ENCODE measurements around the gene ARHGAP9.

ARHGAP9 gene

DNA sequence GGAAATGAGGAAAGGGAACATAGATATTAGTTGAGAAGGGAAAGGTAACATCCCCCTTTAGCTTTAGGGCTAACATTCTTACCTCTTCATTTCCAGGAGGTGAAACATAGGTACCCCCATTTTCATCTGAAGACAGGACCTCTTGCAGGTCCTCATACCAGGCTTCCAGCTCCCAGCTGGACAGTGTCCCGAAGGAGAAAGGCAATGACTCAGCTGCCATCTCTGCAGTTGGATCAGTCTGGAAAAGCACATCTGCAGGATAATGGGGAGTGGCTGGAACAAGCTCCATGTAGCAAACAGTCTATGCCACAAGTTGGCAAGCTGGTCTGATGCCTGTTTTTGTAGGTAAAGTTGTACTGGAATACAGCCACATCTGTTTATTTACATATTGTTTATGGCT lies 37.5 kb upstream of the ARHGAP9 start:
- H3K36me3 ChIP-seq (ENCODE audit: insufficient read depth, low read length): peaks cover 59% of the 10 kb centered on the region

DNA sequence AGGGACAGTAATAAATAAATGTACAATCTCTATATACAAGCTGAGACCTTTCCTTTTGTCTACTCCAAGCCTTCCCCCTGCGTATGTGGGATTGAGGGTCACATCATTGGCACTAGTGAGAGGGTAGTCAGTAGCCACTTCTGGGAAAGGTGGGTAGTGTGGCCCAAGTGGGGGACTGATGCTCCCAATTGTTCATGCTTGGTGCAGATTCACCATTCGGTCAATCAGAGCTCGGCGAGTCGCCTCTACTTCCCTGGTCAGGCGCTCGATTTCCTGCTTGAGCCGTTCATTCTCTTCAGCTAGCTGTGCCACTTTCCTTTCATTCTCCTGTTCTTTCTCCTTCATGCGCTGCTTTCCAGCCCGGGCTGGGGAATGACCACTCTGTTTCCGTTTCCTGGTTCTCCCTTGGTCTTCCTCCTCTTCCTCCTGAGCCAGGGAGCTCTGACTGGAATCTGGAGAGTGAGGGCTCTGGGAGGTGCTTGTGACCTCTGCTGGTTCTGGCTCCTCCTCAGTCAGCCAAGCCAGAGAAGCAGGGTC lies 37.0 kb upstream of the ARHGAP9 start:
- Histone ChIP-seq H3K36me3 (ENCODE audit: insufficient read depth, low read length) (peaks cover 64% of the 10 kb centered on the region), H3K9ac (ENCODE audit: low read depth, low read length, poor library complexity, severe bottlenecking) (no peak overlapping the region), H2AFZ (ENCODE audit: low read length) (no peak overlapping the region), H3K79me2 (ENCODE audit: insufficient read depth, low read length) (peaks cover 31% of the 10 kb centered on the region), H3K4me2 (ENCODE audit: low read depth, low read length, poor library complexity, severe bottlenecking) (no peak overlapping the region), H4K20me1 (ENCODE audit: insufficient read depth, low read length, poor library complexity, severe bottlenecking) (peaks cover 35% of the 10 kb centered on the region), H3K9me3 (ENCODE audit: insufficient read depth, low read depth, low read length) (no peaks in the 10 kb centered on the region), H3F3A (ENCODE audit: low read depth) (peaks cover 8% of the 10 kb centered on the region), H3K9me2 (replicated peaks; ENCODE audit: low read depth, low read length) (no peaks in the 10 kb centered on the region), H3K27me3 (ENCODE audit: insufficient read depth, low read length, poor library complexity, severe bottlenecking) (no peaks in the 10 kb centered on the region), H3K4me3 (ENCODE audit: low read length, poor library complexity, severe bottlenecking) (no peak overlapping the region), H3K4me1 (ENCODE audit: insufficient read depth, low read length, poor library complexity, severe bottlenecking) (peaks cover 24% of the 10 kb centered on the region)
- TF ChIP-seq, protein P1, sequence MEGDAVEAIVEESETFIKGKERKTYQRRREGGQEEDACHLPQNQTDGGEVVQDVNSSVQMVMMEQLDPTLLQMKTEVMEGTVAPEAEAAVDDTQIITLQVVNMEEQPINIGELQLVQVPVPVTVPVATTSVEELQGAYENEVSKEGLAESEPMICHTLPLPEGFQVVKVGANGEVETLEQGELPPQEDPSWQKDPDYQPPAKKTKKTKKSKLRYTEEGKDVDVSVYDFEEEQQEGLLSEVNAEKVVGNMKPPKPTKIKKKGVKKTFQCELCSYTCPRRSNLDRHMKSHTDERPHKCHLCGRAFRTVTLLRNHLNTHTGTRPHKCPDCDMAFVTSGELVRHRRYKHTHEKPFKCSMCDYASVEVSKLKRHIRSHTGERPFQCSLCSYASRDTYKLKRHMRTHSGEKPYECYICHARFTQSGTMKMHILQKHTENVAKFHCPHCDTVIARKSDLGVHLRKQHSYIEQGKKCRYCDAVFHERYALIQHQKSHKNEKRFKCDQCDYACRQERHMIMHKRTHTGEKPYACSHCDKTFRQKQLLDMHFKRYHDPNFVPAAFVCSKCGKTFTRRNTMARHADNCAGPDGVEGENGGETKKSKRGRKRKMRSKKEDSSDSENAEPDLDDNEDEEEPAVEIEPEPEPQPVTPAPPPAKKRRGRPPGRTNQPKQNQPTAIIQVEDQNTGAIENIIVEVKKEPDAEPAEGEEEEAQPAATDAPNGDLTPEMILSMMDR (conservative IDR thresholded peaks at IDR 0.05; ENCODE audit: low read length): no peak
- TF ChIP-seq EZH2phosphoT487 (IDR thresholded peaks at IDR 0.05; ENCODE audit: borderline replicate concordance): no peak

More for the DNA sequence above, 37.5 kb upstream of the ARHGAP9 start:
- Histone ChIP-seq H3K27me3 (ENCODE audit: insufficient read depth, low read length, poor library complexity, severe bottlenecking) (no peaks in the 10 kb centered on the region), H3K4me2 (ENCODE audit: low read depth, low read length, poor library complexity, severe bottlenecking) (no peak overlapping the region), H3K79me2 (ENCODE audit: insufficient read depth, low read length) (peaks cover 31% of the 10 kb centered on the region), H3K9me2 (replicated peaks; ENCODE audit: low read depth, low read length) (no peaks in the 10 kb centered on the region), H3K4me3 (ENCODE audit: low read length, poor library complexity, severe bottlenecking) (no peak overlapping the region), H3K9me3 (ENCODE audit: insufficient read depth, low read depth, low read length) (no peaks in the 10 kb centered on the region), H4K20me1 (ENCODE audit: insufficient read depth, low read length, poor library complexity, severe bottlenecking) (peaks cover 35% of the 10 kb centered on the region), H3K9ac (ENCODE audit: low read depth, low read length, poor library complexity, severe bottlenecking) (no peak overlapping the region), H2AFZ (ENCODE audit: low read length) (no peak overlapping the region), H3F3A (ENCODE audit: low read depth) (peaks cover 12% of the 10 kb centered on the region), H3K4me1 (ENCODE audit: insufficient read depth, low read length, poor library complexity, severe bottlenecking) (peaks cover 29% of the 10 kb centered on the region)
- TF ChIP-seq EZH2phosphoT487 (IDR thresholded peaks at IDR 0.05; ENCODE audit: borderline replicate concordance): no peak
- TF ChIP-seq, protein P1 (conservative IDR thresholded peaks at IDR 0.05; ENCODE audit: low read length): no peak

DNA sequence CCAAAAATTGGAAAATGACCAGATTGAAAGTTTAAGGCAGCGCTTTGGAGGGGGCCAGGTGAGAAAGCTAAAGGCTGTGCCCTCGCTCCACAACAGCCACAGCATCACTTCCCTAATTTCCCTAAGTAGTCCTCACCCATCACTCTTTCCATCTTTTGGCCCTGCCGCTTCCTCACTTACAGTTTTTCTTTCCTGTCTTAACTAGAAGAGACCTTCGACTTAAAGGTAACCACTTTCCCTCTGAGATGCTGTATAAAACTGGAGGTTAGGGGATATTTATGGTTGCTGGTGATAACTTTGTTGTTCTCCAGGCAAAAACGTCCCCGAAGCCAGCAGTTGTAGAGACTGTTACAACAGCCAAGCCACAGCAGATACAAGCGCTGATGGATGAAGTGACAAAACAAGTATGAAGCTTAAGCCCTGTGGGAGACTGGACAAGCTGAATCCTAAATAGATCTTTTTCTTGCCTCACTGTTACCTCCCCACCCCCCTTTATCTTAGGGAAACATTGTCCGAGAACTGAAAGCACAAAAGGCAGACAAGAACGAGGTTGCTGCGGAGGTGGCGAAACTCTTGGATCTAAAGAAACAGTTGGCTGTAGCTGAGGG lies 36.4 kb upstream of the ARHGAP9 start:
- peaks cover 35% of the 10 kb centered on the region for H4K20me1 ChIP-seq (ENCODE audit: insufficient read depth, low read length, poor library complexity, severe bottlenecking)
- H2AFZ ChIP-seq (ENCODE audit: low read length): no peak overlapping the region
- peaks cover 70% of the 10 kb centered on the region for H3K36me3 ChIP-seq (ENCODE audit: insufficient read depth, low read length)
- peaks cover 31% of the 10 kb centered on the region for H3K79me2 ChIP-seq (ENCODE audit: insufficient read depth, low read length)
- no peak for TF ChIP-seq EZH2phosphoT487 (IDR thresholded peaks at IDR 0.05; ENCODE audit: borderline replicate concordance)
- TF ChIP-seq, protein P1 (conservative IDR thresholded peaks at IDR 0.05; ENCODE audit: low read length): no peak
- H3K4me2 ChIP-seq (ENCODE audit: low read depth, low read length, poor library complexity, severe bottlenecking): no peak overlapping the region
- peaks cover 3% of the 10 kb centered on the region for H3F3A ChIP-seq (ENCODE audit: low read depth)
- peaks cover 17% of the 10 kb centered on the region for H3K4me1 ChIP-seq (ENCODE audit: insufficient read depth, low read length, poor library complexity, severe bottlenecking)
- H3K27me3 ChIP-seq (ENCODE audit: insufficient read depth, low read length, poor library complexity, severe bottlenecking): no peaks in the 10 kb centered on the region
- H3K9me2 ChIP-seq (replicated peaks; ENCODE audit: low read depth, low read length): no peaks in the 10 kb centered on the region
- no peak overlapping the region for H3K4me3 ChIP-seq (ENCODE audit: low read length, poor library complexity, severe bottlenecking)
- H3K9ac ChIP-seq (ENCODE audit: low read depth, low read length, poor library complexity, severe bottlenecking): no peak overlapping the region
- H3K9me3 ChIP-seq (ENCODE audit: insufficient read depth, low read depth, low read length): no peaks in the 10 kb centered on the region

Data from Loucy (cell line).